GM21381 (cell line): Measurements from ENCODE around the gene AQP5.

ENCODE experiments used
- ATAC-seq: cut with Tn5 transposase; IDR thresholded peaks from one replicate; pipeline ENCODE4 v1.9.1; 2021; ENCODE audit warnings: mild to moderate bottlenecking, moderate library complexity; ENCODE audit not compliant: unreplicated experiment

The AQP5 gene

GRCh38 chr12:49932023-49932422 is 29.6 kb upstream of the AQP5 start:
- ATAC-seq, result no peak

GRCh38 chr12:49932533-49933130 is 29.0 kb upstream of the AQP5 start:
- no peak for ATAC-seq

GRCh38 chr12:49933796-49934195 is 27.9 kb upstream of the AQP5 start:
- no peak for ATAC-seq

GRCh38 chr12:49934505-49934904 is 27.2 kb upstream of the AQP5 start:
- no peak for ATAC-seq

GRCh38 chr12:49936925-49937324 is 24.7 kb upstream of the AQP5 start:
- no peak for ATAC-seq

- no peak for ATAC-seq
Observed at GRCh38 chr12:49937639-49938300, 23.9 kb upstream of the AQP5 start.

- no peak for ATAC-seq
Observed at GRCh38 chr12:49939307-49939706, 22.4 kb upstream of the AQP5 start.

- ATAC-seq, result no peak
Observed at GRCh38 chr12:49939707-49940106, 22.0 kb upstream of the AQP5 start.

GRCh38 chr12:49941556-49942511 is 19.8 kb upstream of the AQP5 start:
- ATAC-seq, result no peak

GRCh38 chr12:49942512-49942893 is 19.2 kb upstream of the AQP5 start:
- no peak for ATAC-seq

- ATAC-seq, result no peak
Observed at GRCh38 chr12:49942921-49943624, 18.6 kb upstream of the AQP5 start.

GRCh38 chr12:49943625-49943960 is 18.1 kb upstream of the AQP5 start:
- no peak for ATAC-seq

GRCh38 chr12:49944046-49944445 is 17.6 kb upstream of the AQP5 start:
- no peak for ATAC-seq

GRCh38 chr12:49944718-49945117 is 17.0 kb upstream of the AQP5 start:
- ATAC-seq, result no peak

GRCh38 chr12:49945394-49946080 is 16.1 kb upstream of the AQP5 start:
- no peak for ATAC-seq

- no peak for ATAC-seq
Observed at GRCh38 chr12:49946086-49946485, 15.6 kb upstream of the AQP5 start.

- ATAC-seq, result no peak
Observed at GRCh38 chr12:49946497-49946896, 15.2 kb upstream of the AQP5 start.

- ATAC-seq, result no peak
Observed at GRCh38 chr12:49947593-49948226, 14.0 kb upstream of the AQP5 start.

- ATAC-seq, result no peak
Observed at GRCh38 chr12:49948866-49949845, 12.5 kb upstream of the AQP5 start.
